Endothelial cell of umbilical vein (primary cell): ENCODE measurements around the gene TMEM107. TPM values are rescaled to one million over a fixed set of nuclear protein-coding genes. Genes with fewer than 3 reads are reported as not detected.

Experiments used
- Bru-seq: library from RNA; stranded (reverse); fragments of 400-500 nt; gene quantifications from one replicate; lab custom pipeline; 2021; lab: Mats Ljungman, UMichigan
- BruChase-seq, 2 experiments: library from RNA; stranded (reverse); fragments of 400-500 nt; gene quantifications; one replicate each; lab custom pipeline; 2021; lab: Mats Ljungman, UMichigan
- BruUV-seq: library from RNA; stranded (reverse); fragments of 400-500 nt; replicated peaks from 2 replicates; lab custom pipeline; 2021; lab: Mats Ljungman, UMichigan
- CTCF ChIA-PET: fragments of 300-600, 350-600 bp; sonication (Branson Sonifier 250); formaldehyde crosslinking; loops from one replicate; lab custom pipeline; 2021; ENCODE audit warnings: antibody characterized with exemption, inconsistent platforms; lab: Charles Lee
- POLR2A ChIA-PET: fragments of 300-600, 350-600 bp; sonication (Branson Sonifier 250); formaldehyde crosslinking; loops from one replicate; lab custom pipeline; 2021; ENCODE audit warnings: antibody characterized with exemption, inconsistent platforms; lab: Charles Lee
- DNase-seq: peaks from one replicate; pipeline ENCODE4 v3.0.0-alpha.2; 2011; ENCODE audit warnings: low read depth, low spot score
- FAIRE-seq: peaks from 2 replicates; lab custom pipeline; 2011; peaks lifted over from hg19 to GRCh38; lab: Jason Lieb, UNC
- H2AFZ ChIP-seq: 2 replicates; pipeline ENCODE4 v1.6.0; 2012; ENCODE audit warnings: low read depth, low read length, control low read depth, inconsistent platforms
- H3K27ac ChIP-seq: 2 replicates; pipeline ENCODE4 v1.5.1; 2011; ENCODE audit warnings: low read depth, mild to moderate bottlenecking, control low read depth, low read length, moderate library complexity; ENCODE audit not compliant: insufficient read depth
- H3K27me3 ChIP-seq, 2 experiments: 2 replicates each; pipeline versions ENCODE4 v1.6.0 to v1.6.1; 2011; ENCODE audit warnings: low read length in 2 of 2, mixed read lengths in 1 of 2; ENCODE audit not compliant: control insufficient read depth in 2 of 2, insufficient read depth in 2 of 2
- H3K36me3 ChIP-seq, 2 experiments: 2 replicates in 1 of 2; 3 replicates in 1 of 2; pipeline ENCODE4 v1.5.1; 2011; ENCODE audit warnings: low read length in 2 of 2, mild to moderate bottlenecking in 1 of 2, moderate library complexity in 1 of 2; ENCODE audit not compliant: control insufficient read depth in 2 of 2, insufficient read depth in 2 of 2; ENCODE audit errors: extremely low read depth in 1 of 2
- H3K4me1 ChIP-seq: 3 replicates; pipeline ENCODE4 v1.5.1; 2011; ENCODE audit warnings: mild to moderate bottlenecking, low read length; ENCODE audit not compliant: control insufficient read depth, insufficient read depth; ENCODE audit errors: extremely low read depth
- H3K4me2 ChIP-seq: 2 replicates; pipeline ENCODE4 v1.6.1; 2011; ENCODE audit warnings: low read length, control low read depth, mixed read lengths; ENCODE audit not compliant: insufficient read depth
- H3K4me3 ChIP-seq, 3 experiments: fragments of 200-600 bp in 1 of 3; sonication (generic), shearing (Covaris generic) in 1 of 3; replicated peaks in 1 of 3; 2 replicates each; pipeline ENCODE4 v1.5.1; 2011 to 2016; ENCODE audit warnings: control low read depth in 3 of 3, low read length in 3 of 3, mild to moderate bottlenecking in 2 of 3, inconsistent platforms in 1 of 3, low read depth in 1 of 3, moderate library complexity in 1 of 3; ENCODE audit not compliant: insufficient read depth in 1 of 3
- H3K79me2 ChIP-seq: 2 replicates; pipeline ENCODE4 v1.6.0; 2012; ENCODE audit warnings: low read length, inconsistent platforms; ENCODE audit not compliant: control insufficient read depth, insufficient read depth
- H3K9ac ChIP-seq: replicated peaks from 2 replicates; pipeline ENCODE3; 2011; ENCODE audit warnings: low read length, control low read depth; ENCODE audit not compliant: insufficient read depth; ENCODE audit errors: extremely low read depth
- H3K9me1 ChIP-seq: replicated peaks from 3 replicates; pipeline ENCODE4 v1.6.0; 2011; ENCODE audit warnings: mild to moderate bottlenecking, low read length; ENCODE audit not compliant: control insufficient read depth, insufficient read depth; ENCODE audit errors: extremely low read depth
- H3K9me3 ChIP-seq: replicated peaks from 2 replicates; pipeline ENCODE4 v1.5.1; 2012; ENCODE audit warnings: low read length, inconsistent platforms; ENCODE audit not compliant: control insufficient read depth, insufficient read depth
- H4K20me1 ChIP-seq: replicated peaks from 2 replicates; pipeline ENCODE3; 2011; ENCODE audit warnings: mild to moderate bottlenecking, low read length; ENCODE audit not compliant: control insufficient read depth, insufficient read depth; ENCODE audit errors: extremely low read depth
- CTCF ChIP-seq, 2 donors: IDR thresholded peaks; 1 replicate in 1 of 2; 2 replicates in 1 of 2; pipeline ENCODE4 v1.5.1; 2011; ENCODE audit warnings: low read length in 2 of 2, mild to moderate bottlenecking in 2 of 2, moderate library complexity in 2 of 2, control low read depth in 1 of 2, inconsistent platforms in 1 of 2, low read depth in 1 of 2; ENCODE audit not compliant: insufficient read depth in 1 of 2; ENCODE audit errors: extremely low read depth in 1 of 2
- EZH2 ChIP-seq: IDR thresholded peaks from 2 replicates; pipeline ENCODE4 v1.6.1; 2012; ENCODE audit warnings: borderline replicate concordance, low read depth, mild to moderate bottlenecking, moderate library complexity, low read length, inconsistent platforms; ENCODE audit not compliant: severe bottlenecking
- FOS ChIP-seq: IDR thresholded peaks from 2 replicates; pipeline ENCODE4 v1.6.1; 2011; ENCODE audit warnings: mild to moderate bottlenecking, low read length, moderate library complexity, borderline replicate concordance; ENCODE audit not compliant: insufficient read depth
- GATA2 ChIP-seq: IDR thresholded peaks from 2 replicates; pipeline ENCODE4 v1.7.0; 2011; ENCODE audit warnings: low read depth, mild to moderate bottlenecking, moderate library complexity, mixed read lengths, low read length; ENCODE audit not compliant: insufficient read length, insufficient read depth
- JUN ChIP-seq: IDR thresholded peaks from 2 replicates; pipeline ENCODE4 v1.6.1; 2011; ENCODE audit warnings: borderline replicate concordance, low read depth; ENCODE audit not compliant: insufficient read length, insufficient read depth
- MAX ChIP-seq: IDR thresholded peaks from 2 replicates; pipeline ENCODE4 v1.6.1; 2011; ENCODE audit not compliant: insufficient read depth, insufficient read length
- MYC ChIP-seq: IDR thresholded peaks from one replicate; pipeline ENCODE4 v1.6.1; 2011; ENCODE audit warnings: mild to moderate bottlenecking, low read depth, low read length
- POLR2A ChIP-seq: IDR thresholded peaks from 2 replicates; pipeline ENCODE4 v1.6.1; 2012; ENCODE audit warnings: low read depth, mild to moderate bottlenecking, control low read depth, low read length
- POLR2AphosphoS5 ChIP-seq: IDR thresholded peaks from 2 replicates; pipeline ENCODE4 v1.6.1; 2012; ENCODE audit warnings: low read depth, mild to moderate bottlenecking, control low read depth, low read length, moderate library complexity; ENCODE audit not compliant: insufficient read depth
- dilution Hi-C: fragments of 300-500 bp; cut with MboI; formaldehyde crosslinking; loops from one replicate; pipeline ENCODE4 v1.15.0; 2019; ENCODE audit warnings: low sequenced_read_pairs; ENCODE audit not compliant: extremely low pct_ligation_motif_present
- intact Hi-C: fragments of 100-400 bp; cut with micrococcal nuclease; formaldehyde crosslinking; loops from one replicate; pipeline ENCODE4 v1.10.0; 2022
- long read RNA-seq: library from polyadenylated mRNA; stranded (forward); transcript quantifications from one replicate; pipeline ENCODE4 v2.0.0, GENCODE V29; 2021
- polyA minus RNA-seq, 3 experiments: library from RNA; depleted of rRNA, polyadenylated mRNA; stranded (reverse); fragments of >200 nt; gene quantifications; 1 replicate in 1 of 3; 2 replicates in 2 of 3; pipeline ENCODE4 v1.2.3, GENCODE V29; 2011
- polyA plus RNA-seq, 4 experiments: library from polyadenylated mRNA; depleted of rRNA in 3 of 4; stranded (reverse) in 3 of 4; unstranded in 1 of 4; fragments of >200 nt; gene quantifications; 2 replicates each; pipeline versions ENCODE4 v1.2.1 to v1.2.3, GENCODE V29; 2011 to 2012; ENCODE audit warnings: missing spikeins in 1 of 4
- total RNA-seq: library from RNA; stranded (reverse); gene quantifications from 2 replicates; pipeline ENCODE4 v1.2.3, GENCODE V29; 2021

Gene TMEM107
- 20.0 and 20.4 TPM in 2 replicates for total RNA-seq
- polyA plus RNA-seq, result 31.6 and 36.9 TPM in 2 replicates
- polyA plus RNA-seq (2011; cell fraction: cytosol; rRNA removed), result 19.7 and 20.9 TPM in 2 replicates
- 13.5 and 14.4 TPM in 2 replicates for polyA plus RNA-seq (2011; cell fraction: nucleus; rRNA removed)
- polyA plus RNA-seq (2012), result 15.9 and 18.3 TPM in 2 replicates
- 80.7 and 114 TPM in 2 replicates for polyA minus RNA-seq
- 29.3 TPM for polyA minus RNA-seq (2011; cell fraction: cytosol; rRNA and poly(A)+ RNA removed)
- polyA minus RNA-seq (2011; cell fraction: nucleus; rRNA and poly(A)+ RNA removed), result 65.0 and 76.3 TPM in 2 replicates
- percentile 71 among the genes with signal in this experiment for Bru-seq, nascent RNA
- BruChase-seq, experiment 1, labeled RNA remaining after a 6-hour chase, result percentile 78 among the genes with signal in this experiment
- percentile 70 among the genes with signal in this experiment for BruChase-seq, experiment 2, labeled RNA remaining after a 2-hour chase
- long read RNA-seq, transcript TMEM107-201 (5 exons, 756 nt), result minor isoform, 5 of 50 reads
- long read RNA-seq, transcript TMEM107-205 (2 exons, 1,210 nt), result minor isoform, 10 of 50 reads
- long read RNA-seq, transcript TMEM107-204 (5 exons, 747 nt), result major isoform, 21 of 50 reads
- long read RNA-seq, partial matches to known transcripts, result 1 of 50 reads
- long read RNA-seq, other reads (novel, unspliced or antisense), result 12 of 50 reads

- intact Hi-C loops (no loop called here), dilution Hi-C loops (no loop called here)
- H3K79me2 ChIP-seq, result no peaks in the 10 kb centered on the region
- peaks cover 23% of the 10 kb centered on the region for H3K4me1 ChIP-seq
- no peaks in the 10 kb centered on the region for H3K27me3 ChIP-seq
- peak within 1 kb of the TSS; percentile 91 for H2AFZ ChIP-seq
- peak; percentile 86 for FAIRE-seq
- peak within 1 kb of the TSS; percentile 64 for H3K4me2 ChIP-seq
- H3K9ac ChIP-seq, result peak within 1 kb of the TSS; percentile 69
- no peaks in the 10 kb centered on the region for H3K9me1 ChIP-seq
- peak; percentile 85 for DNase-seq
- H3K9me3 ChIP-seq, result no peaks in the 10 kb centered on the region
- POLR2A ChIA-PET, result no interaction called here
- H3K27ac ChIP-seq, result peak within 1 kb of the TSS; percentile 29
- no peaks in the 10 kb centered on the region for H4K20me1 ChIP-seq
- TF ChIP-seq CTCF (IDR thresholded peaks at IDR 0.05; ENCODE audit: extremely low read depth in 1 of 2, insufficient read depth in 1 of 2, low read depth in 1 of 2, low read length in 2 of 2), result peak in 1 of 2 donors; percentile 10
- TF ChIP-seq MYC, result no peak
- no peak for TF ChIP-seq GATA2
- TF ChIP-seq POLR2A, result peak; percentile 67
- no peak for TF ChIP-seq EZH2
- peak; percentile 58 for TF ChIP-seq POLR2AphosphoS5
- peak; percentile 9 for TF ChIP-seq MAX
- no peak for TF ChIP-seq JUN
- TF ChIP-seq FOS, result no peak
- no peaks in the 10 kb centered on the region for H3K36me3 ChIP-seq
- CTCF ChIA-PET, result interaction anchor here (1.1 to 1.4 kb wide), 3 partner anchors 9 to 116 kb away, joined by 3 to 4 read pairs (median 3); no protein-coding TSS in a partner anchor
- peak within 1 kb of the TSS; percentile 21 to 61 (median 42) for H3K4me3 ChIP-seq
- TSS peak; percentile 52 for BruUV-seq
Observed at GRCh38 chr17:8176197-8176940, at the start of gene TMEM107. TSS of gene TMEM107 (minus strand) at chr17:8176380. CDS start at chr17:8176286, 94 bp downstream.
